Measurements from ENCODE around the gene BMPR1A.

BMPR1A gene

DNA sequence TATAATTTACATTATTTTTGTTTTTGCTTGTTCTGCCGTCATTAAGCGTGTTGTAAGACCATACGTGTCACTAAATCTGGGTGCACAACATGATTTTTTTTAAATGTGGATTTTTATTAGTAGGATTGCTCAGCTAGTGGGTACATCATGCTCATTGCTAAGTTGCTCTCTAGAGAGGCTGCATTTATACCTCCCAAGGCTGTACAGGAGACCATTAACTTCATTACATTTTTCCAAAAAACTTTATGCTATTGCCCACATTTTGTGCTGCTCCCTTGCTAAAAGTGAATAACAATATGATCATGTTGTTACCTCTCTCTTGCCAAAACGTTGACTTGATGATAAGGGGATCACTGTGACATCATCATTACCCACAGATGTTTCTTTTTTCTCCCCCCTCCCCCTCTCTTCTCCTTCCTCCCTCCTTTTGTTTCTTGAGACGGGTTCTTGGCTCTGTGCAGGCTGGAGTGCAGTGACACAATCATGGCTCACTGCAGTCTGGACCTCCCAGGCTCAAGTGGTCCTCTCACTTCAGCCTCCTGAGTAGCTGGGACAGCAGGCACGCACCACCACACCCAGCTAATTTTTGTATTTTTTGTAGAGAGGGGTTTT lies 65.1 kb downstream of the BMPR1A start:
- no peak overlapping the region for H3K27ac ChIP-seq (ENCODE audit: low read depth, low read length)
- no peak for TF ChIP-seq EZH2phosphoT487 (IDR thresholded peaks at IDR 0.05; ENCODE audit: borderline replicate concordance, low read length)
- TF ChIP-seq, protein P1, sequence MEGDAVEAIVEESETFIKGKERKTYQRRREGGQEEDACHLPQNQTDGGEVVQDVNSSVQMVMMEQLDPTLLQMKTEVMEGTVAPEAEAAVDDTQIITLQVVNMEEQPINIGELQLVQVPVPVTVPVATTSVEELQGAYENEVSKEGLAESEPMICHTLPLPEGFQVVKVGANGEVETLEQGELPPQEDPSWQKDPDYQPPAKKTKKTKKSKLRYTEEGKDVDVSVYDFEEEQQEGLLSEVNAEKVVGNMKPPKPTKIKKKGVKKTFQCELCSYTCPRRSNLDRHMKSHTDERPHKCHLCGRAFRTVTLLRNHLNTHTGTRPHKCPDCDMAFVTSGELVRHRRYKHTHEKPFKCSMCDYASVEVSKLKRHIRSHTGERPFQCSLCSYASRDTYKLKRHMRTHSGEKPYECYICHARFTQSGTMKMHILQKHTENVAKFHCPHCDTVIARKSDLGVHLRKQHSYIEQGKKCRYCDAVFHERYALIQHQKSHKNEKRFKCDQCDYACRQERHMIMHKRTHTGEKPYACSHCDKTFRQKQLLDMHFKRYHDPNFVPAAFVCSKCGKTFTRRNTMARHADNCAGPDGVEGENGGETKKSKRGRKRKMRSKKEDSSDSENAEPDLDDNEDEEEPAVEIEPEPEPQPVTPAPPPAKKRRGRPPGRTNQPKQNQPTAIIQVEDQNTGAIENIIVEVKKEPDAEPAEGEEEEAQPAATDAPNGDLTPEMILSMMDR (IDR thresholded peaks at IDR 0.05; ENCODE audit: low read depth, low read length, poor library complexity, severe bottlenecking), result no peak

DNA sequence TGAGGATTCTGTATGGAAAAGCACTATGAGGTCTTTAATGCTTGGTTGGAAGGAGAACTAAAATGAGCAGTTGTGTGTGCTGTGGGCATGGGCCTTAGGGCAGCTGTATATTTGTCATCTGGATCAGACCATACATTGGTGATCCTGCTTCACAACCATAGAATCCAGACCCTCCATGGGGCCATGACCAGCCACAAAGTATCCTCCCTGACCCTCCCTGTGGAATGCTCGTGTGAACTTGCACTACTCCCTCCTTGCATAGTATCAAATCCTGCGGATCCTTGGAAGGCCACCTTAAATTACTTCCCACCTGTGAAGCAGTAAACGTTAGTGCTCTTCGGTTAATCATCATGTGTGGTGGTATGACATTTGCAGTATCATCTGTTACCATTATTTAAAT lies 67.1 kb downstream of the BMPR1A start:
- no peak for TF ChIP-seq EZH2phosphoT487 (IDR thresholded peaks at IDR 0.05; ENCODE audit: borderline replicate concordance, low read length)
- TF ChIP-seq, protein P1 (IDR thresholded peaks at IDR 0.05; ENCODE audit: low read depth, low read length, poor library complexity, severe bottlenecking), result no peak

More for the DNA sequence above, 65.1 kb downstream of the BMPR1A start:
- Histone ChIP-seq H3K9me3 (ENCODE audit: control insufficient read depth, insufficient read depth, low read length) (no peaks in the 10 kb centered on the region), H3K4me2 (ENCODE audit: low read length) (no peak overlapping the region), H3K27me3 (ENCODE audit: control insufficient read depth, low read length) (no peaks in the 10 kb centered on the region), H3K79me2 (ENCODE audit: control insufficient read depth, low read length) (no peaks in the 10 kb centered on the region), H3K36me3 (ENCODE audit: control insufficient read depth, low read length) (no peaks in the 10 kb centered on the region), H3K4me1 (ENCODE audit: control insufficient read depth, low read length) (no peaks in the 10 kb centered on the region), H3K9me2 (replicated peaks; ENCODE audit: control insufficient read depth, low read length) (no peaks in the 10 kb centered on the region), H3F3A (ENCODE audit: control insufficient read depth, insufficient read depth) (no peaks in the 10 kb centered on the region), H3K4me3 (ENCODE audit: low read length) (no peak overlapping the region), H4K20me1 (ENCODE audit: control insufficient read depth, insufficient read depth, low read depth, low read length) (no peaks in the 10 kb centered on the region)

DNA sequence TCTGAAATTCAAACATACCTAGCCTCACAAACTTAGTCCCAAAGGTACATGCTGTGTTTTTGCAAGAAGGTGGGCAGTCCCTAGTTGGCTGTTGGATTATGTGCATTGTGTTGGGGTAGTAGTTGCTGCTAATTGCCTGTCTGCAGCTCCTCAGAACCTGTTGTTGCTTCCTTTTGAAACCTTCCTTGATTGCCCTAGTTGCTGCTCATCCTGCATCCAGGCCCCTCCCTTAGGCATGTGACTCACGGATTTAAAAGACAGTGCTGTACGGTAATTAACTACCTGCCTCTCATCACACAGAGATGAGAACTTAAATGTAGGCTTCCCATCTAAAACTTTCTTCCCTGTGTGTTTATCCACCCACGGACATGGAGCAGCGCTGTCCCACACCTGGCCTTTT lies 67.7 kb downstream of the BMPR1A start:
- H3K4me3 ChIP-seq (ENCODE audit: low read length), result no peak overlapping the region
- no peaks in the 10 kb centered on the region for H4K20me1 ChIP-seq (ENCODE audit: control insufficient read depth, insufficient read depth, low read depth, low read length)
- H3K9me3 ChIP-seq (ENCODE audit: control insufficient read depth, insufficient read depth, low read length), result no peaks in the 10 kb centered on the region
- H3K27me3 ChIP-seq (ENCODE audit: control insufficient read depth, low read length), result peaks cover 3% of the 10 kb centered on the region; the same call in 1 of the 2 replicates
- H3K9me2 ChIP-seq (replicated peaks; ENCODE audit: control insufficient read depth, low read length), result no peaks in the 10 kb centered on the region
- H3K79me2 ChIP-seq (ENCODE audit: control insufficient read depth, low read length), result no peaks in the 10 kb centered on the region
- no peaks in the 10 kb centered on the region for H3K4me1 ChIP-seq (ENCODE audit: control insufficient read depth, low read length)
- TF ChIP-seq, protein P1 (IDR thresholded peaks at IDR 0.05; ENCODE audit: low read depth, low read length, poor library complexity, severe bottlenecking), result no peak
- no peak overlapping the region for H3K27ac ChIP-seq (ENCODE audit: low read depth, low read length)
- no peaks in the 10 kb centered on the region for H3F3A ChIP-seq (ENCODE audit: control insufficient read depth, insufficient read depth)
- H3K36me3 ChIP-seq (ENCODE audit: control insufficient read depth, low read length), result no peaks in the 10 kb centered on the region
- H3K4me2 ChIP-seq (ENCODE audit: low read length), result no peak overlapping the region

More for the DNA sequence above, 67.1 kb downstream of the BMPR1A start:
- H3K4me2 ChIP-seq (ENCODE audit: low read length), result no peak overlapping the region
- no peaks in the 10 kb centered on the region for H3K4me1 ChIP-seq (ENCODE audit: control insufficient read depth, low read length)
- H4K20me1 ChIP-seq (ENCODE audit: control insufficient read depth, insufficient read depth, low read depth, low read length), result no peaks in the 10 kb centered on the region
- H3K27ac ChIP-seq (ENCODE audit: low read depth, low read length), result no peak overlapping the region
- H3K9me3 ChIP-seq (ENCODE audit: control insufficient read depth, insufficient read depth, low read length), result no peaks in the 10 kb centered on the region
- H3K27me3 ChIP-seq (ENCODE audit: control insufficient read depth, low read length), result no peaks in the 10 kb centered on the region
- H3K4me3 ChIP-seq (ENCODE audit: low read length), result no peak overlapping the region
- H3K79me2 ChIP-seq (ENCODE audit: control insufficient read depth, low read length), result no peaks in the 10 kb centered on the region
- no peaks in the 10 kb centered on the region for H3F3A ChIP-seq (ENCODE audit: control insufficient read depth, insufficient read depth)
- no peaks in the 10 kb centered on the region for H3K9me2 ChIP-seq (replicated peaks; ENCODE audit: control insufficient read depth, low read length)
- H3K36me3 ChIP-seq (ENCODE audit: control insufficient read depth, low read length), result no peaks in the 10 kb centered on the region

Measured in DOHH2 (cell line).